A673 (cell line): ENCODE measurements around the gene SRA1. TPM values are rescaled to one million over a fixed set of nuclear protein-coding genes. Genes with fewer than 3 reads are reported as not detected.

Experiments used
- Bru-seq: library from RNA; stranded (reverse); fragments of 400-500 nt; gene quantifications from one replicate; lab custom pipeline; 2021; lab: Mats Ljungman, UMichigan
- BruChase-seq, 2 experiments: library from RNA; stranded (reverse); fragments of 400-500 nt; gene quantifications; one replicate each; lab custom pipeline; 2021; lab: Mats Ljungman, UMichigan
- BruUV-seq: library from RNA; stranded (reverse); fragments of 400-500 nt; replicated peaks from 2 replicates; lab custom pipeline; 2021; lab: Mats Ljungman, UMichigan
- CTCF ChIA-PET: fragments of 300-600 bp; sonication (Branson Sonifier 250); formaldehyde crosslinking; loops from one replicate; lab custom pipeline; 2022; ENCODE audit warnings: antibody characterized with exemption; lab: Charles Lee
- POLR2A ChIA-PET: fragments of 300-600 bp; sonication (Branson Sonifier 250); formaldehyde crosslinking; loops from one replicate; lab custom pipeline; 2022; ENCODE audit warnings: antibody characterized with exemption; ENCODE audit not compliant: low non-redundant PET; lab: Charles Lee
- DNase-seq: peaks from one replicate; pipeline ENCODE4 v3.0.0-alpha.2; 2015; ENCODE audit warnings: low spot score
- H3K27ac ChIP-seq: fragments of 200-600 bp; sonication (generic); 2 replicates; pipeline ENCODE4 v1.5.1; 2016; ENCODE audit warnings: mixed run types, low read depth, mild to moderate bottlenecking, mixed read lengths, antibody characterized with exemption, low read length; ENCODE audit not compliant: poor library complexity, severe bottlenecking
- H3K27me3 ChIP-seq: fragments of 200-600 bp; sonication (generic); replicated peaks from 2 replicates; pipeline ENCODE4 v1.6.1; 2017; ENCODE audit warnings: mixed run types, low read depth, mild to moderate bottlenecking, mixed read lengths, antibody characterized with exemption, low read length; ENCODE audit not compliant: insufficient read depth, poor library complexity
- H3K36me3 ChIP-seq: fragments of 200-600 bp; sonication (generic); 2 replicates; pipeline ENCODE4 v1.6.1; 2016; ENCODE audit warnings: mixed run types, mild to moderate bottlenecking, mixed read lengths, antibody characterized with exemption, low read length; ENCODE audit not compliant: insufficient read depth, poor library complexity, severe bottlenecking
- H3K4me1 ChIP-seq: fragments of 200-600 bp; sonication (generic); 2 replicates; pipeline ENCODE4 v1.6.1; 2017; ENCODE audit warnings: mixed run types, mild to moderate bottlenecking, mixed read lengths, antibody characterized with exemption, low read length; ENCODE audit not compliant: insufficient read depth, poor library complexity, severe bottlenecking
- H3K4me3 ChIP-seq: fragments of 200-600 bp; sonication (generic); 2 replicates; pipeline ENCODE4 v1.5.1; 2016; ENCODE audit warnings: low read depth, mixed run types, mild to moderate bottlenecking, mixed read lengths, low read length; ENCODE audit not compliant: poor library complexity, severe bottlenecking
- H3K9me3 ChIP-seq: fragments of 200-600 bp; sonication (generic); 2 replicates; pipeline ENCODE4 v1.6.1; 2016; ENCODE audit warnings: mixed run types, low read depth, mild to moderate bottlenecking, mixed read lengths, antibody characterized with exemption, low read length; ENCODE audit not compliant: poor library complexity, severe bottlenecking
- EZH2 ChIP-seq: fragments of 200-600 bp; sonication (generic); IDR thresholded peaks from 2 replicates; pipeline ENCODE4 v1.6.1; 2017; ENCODE audit warnings: borderline replicate concordance, low read depth, mild to moderate bottlenecking, mixed read lengths, antibody characterized with exemption, low read length; ENCODE audit not compliant: poor library complexity, severe bottlenecking
- intact Hi-C: fragments of 100-400 bp; cut with micrococcal nuclease; formaldehyde crosslinking; loops from one replicate; pipeline ENCODE4 v1.10.0; 2022; ENCODE audit not compliant: unreplicated experiment
- long read RNA-seq: library from polyadenylated mRNA; stranded (forward); transcript quantifications from one replicate; pipeline ENCODE4 v2.0.0, GENCODE V29; 2022
- total RNA-seq: library from RNA; stranded (reverse); gene quantifications from 2 replicates; pipeline ENCODE4 v1.2.3, GENCODE V29; 2021
- TF ChIP-seq, protein P1 (sequence below): fragments of 300-800, 200-600 bp; sonication (generic); conservative IDR thresholded peaks from 2 replicates; pipeline ENCODE4 v1.5.1; 2017; ENCODE audit warnings: low read depth, mild to moderate bottlenecking, antibody characterized with exemption, low read length, moderate library complexity, mixed read lengths

Gene SRA1
- total RNA-seq: 55.1 and 62.3 TPM in 2 replicates
- percentile 89 among the genes with signal in this experiment for Bru-seq, nascent RNA
- BruChase-seq, experiment 1, labeled RNA remaining after a 2-hour chase: percentile 88 among the genes with signal in this experiment
- BruChase-seq, experiment 2, labeled RNA remaining after a 6-hour chase: percentile 86 among the genes with signal in this experiment
- long read RNA-seq, transcript SRA1-205 (4 exons, 1,466 nt): minor isoform, 63 of 287 reads
- long read RNA-seq, transcript SRA1-206 (3 exons, 769 nt): minor isoform, 6 of 287 reads
- long read RNA-seq, transcript SRA1-201 (5 exons, 2,107 nt): major isoform, 213 of 287 reads
- long read RNA-seq, partial matches to known transcripts: 1 of 287 reads
- long read RNA-seq, other reads (novel, unspliced or antisense): 0 of 287 reads

DNA sequence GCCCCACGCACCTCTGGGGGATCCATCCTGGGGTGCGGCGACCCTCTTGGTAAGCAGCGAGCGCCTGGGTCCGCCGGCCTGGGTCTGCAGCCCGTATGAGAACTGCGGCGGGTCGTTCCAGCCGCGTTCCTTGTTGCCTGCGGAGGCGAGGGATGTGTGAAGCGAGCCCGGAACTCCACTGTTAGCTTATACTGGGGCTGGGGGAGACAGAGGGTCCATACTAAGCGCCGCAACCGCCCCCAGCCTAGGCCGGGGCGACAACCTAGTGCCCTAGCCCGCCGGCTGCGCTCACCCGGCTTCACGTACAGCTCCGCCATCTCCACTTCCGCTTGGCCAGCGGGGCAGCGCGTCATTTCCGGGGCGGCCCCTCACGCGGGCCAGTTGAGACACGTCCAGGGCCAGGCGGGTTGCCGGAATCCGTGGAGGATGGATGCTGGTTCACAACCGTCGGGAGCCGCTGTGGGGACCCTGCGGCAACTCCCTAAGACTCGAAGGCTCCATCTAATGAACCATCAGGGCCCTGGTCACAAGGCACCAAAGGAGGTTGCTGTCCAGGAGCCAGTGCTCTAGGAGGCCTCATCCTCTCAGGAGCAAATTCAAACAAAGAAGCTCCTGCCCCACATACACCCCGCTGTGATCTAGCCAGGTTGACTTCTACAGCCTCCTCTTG lies at the start of gene SRA1:
SRA1 (minus strand) TSS at position 338 of the 670 bp plus-strand sequence; CDS start at position 317, 21 bp downstream.
- H3K4me3 ChIP-seq: peak within 1 kb of the TSS; percentile 82
- peak; percentile 94 for DNase-seq
- TF ChIP-seq EZH2: no peak
- TF ChIP-seq, protein P1, sequence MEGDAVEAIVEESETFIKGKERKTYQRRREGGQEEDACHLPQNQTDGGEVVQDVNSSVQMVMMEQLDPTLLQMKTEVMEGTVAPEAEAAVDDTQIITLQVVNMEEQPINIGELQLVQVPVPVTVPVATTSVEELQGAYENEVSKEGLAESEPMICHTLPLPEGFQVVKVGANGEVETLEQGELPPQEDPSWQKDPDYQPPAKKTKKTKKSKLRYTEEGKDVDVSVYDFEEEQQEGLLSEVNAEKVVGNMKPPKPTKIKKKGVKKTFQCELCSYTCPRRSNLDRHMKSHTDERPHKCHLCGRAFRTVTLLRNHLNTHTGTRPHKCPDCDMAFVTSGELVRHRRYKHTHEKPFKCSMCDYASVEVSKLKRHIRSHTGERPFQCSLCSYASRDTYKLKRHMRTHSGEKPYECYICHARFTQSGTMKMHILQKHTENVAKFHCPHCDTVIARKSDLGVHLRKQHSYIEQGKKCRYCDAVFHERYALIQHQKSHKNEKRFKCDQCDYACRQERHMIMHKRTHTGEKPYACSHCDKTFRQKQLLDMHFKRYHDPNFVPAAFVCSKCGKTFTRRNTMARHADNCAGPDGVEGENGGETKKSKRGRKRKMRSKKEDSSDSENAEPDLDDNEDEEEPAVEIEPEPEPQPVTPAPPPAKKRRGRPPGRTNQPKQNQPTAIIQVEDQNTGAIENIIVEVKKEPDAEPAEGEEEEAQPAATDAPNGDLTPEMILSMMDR: 0 out of 2 replicates have a peak, but pooled peaks have one; percentile 10
- no peaks in the 10 kb centered on the region for H3K9me3 ChIP-seq
- no peaks in the 10 kb centered on the region for H3K27me3 ChIP-seq
- no TSS peak for BruUV-seq
- H3K4me1 ChIP-seq: peaks cover 14% of the 10 kb centered on the region
- CTCF ChIA-PET: no interaction called here
- peaks cover 11% of the 10 kb centered on the region for H3K36me3 ChIP-seq
- POLR2A ChIA-PET: interaction anchor here (1.0 to 1.3 kb wide), 2 partner anchors 9 to 10 kb away, joined by 5 read pairs; no protein-coding TSS in a partner anchor
- intact Hi-C loops: loop anchor here (10.0 kb wide), 1 partner anchor 158 kb away; no protein-coding TSS in a partner anchor
- H3K27ac ChIP-seq: peak within 1 kb of the TSS; percentile 95

DNA sequence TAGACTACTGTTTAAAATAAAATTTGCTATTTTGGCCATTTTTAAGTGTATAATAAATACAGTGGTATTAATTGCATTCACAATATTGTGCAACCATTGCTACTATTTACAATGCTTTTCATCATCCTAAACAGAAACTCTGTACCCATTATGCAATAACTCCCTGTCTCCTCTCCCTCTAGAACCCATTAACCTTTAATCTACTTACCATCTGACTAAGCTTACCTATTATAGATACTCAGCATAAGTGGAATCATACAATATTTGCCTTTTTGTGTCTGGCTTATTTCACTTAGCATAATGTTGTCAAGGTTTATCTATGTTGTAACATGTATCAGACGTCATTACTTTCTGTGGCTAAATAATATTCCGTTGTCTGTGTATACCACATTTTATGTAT lies 49.8 kb upstream of the SRA1 start:
- H3K9me3 ChIP-seq: no peaks in the 10 kb centered on the region
- H3K27ac ChIP-seq: no peak overlapping the region
- BruUV-seq: no TSS peak
- ChIA-PET POLR2A (no interaction called here), CTCF (no interaction called here)
- no peak overlapping the region for H3K4me3 ChIP-seq
- DNase-seq: no peak
- no peaks in the 10 kb centered on the region for H3K4me1 ChIP-seq
- no peaks in the 10 kb centered on the region for H3K36me3 ChIP-seq
- intact Hi-C loops: no loop called here
- H3K27me3 ChIP-seq: no peaks in the 10 kb centered on the region
- TF ChIP-seq, protein P1: no peak
- TF ChIP-seq EZH2: no peak

DNA sequence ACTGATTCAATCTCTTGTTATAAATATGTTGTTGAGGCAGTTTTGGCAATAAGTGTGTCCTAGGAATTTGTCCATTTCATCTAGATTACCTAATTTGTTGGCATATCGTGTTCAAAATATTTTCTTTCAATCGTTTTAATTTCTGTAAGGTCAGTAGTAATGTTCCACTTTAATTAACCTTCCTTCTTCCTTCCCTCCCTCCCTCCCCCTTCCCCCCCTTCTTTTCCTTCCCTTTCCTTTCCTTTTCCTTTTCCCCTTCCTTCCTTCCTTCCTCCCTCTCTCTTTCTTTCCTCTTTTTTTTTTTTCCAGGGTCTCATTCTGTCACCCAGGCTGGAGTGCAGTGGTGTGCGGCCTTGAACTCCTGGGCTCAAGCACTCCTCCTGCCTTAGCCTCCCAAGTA lies 48.6 kb upstream of the SRA1 start:
- Histone ChIP-seq H3K27ac (no peak overlapping the region), H3K4me3 (no peak overlapping the region), H3K9me3 (no peaks in the 10 kb centered on the region), H3K36me3 (no peaks in the 10 kb centered on the region), H3K4me1 (no peaks in the 10 kb centered on the region), H3K27me3 (no peaks in the 10 kb centered on the region)
- TF ChIP-seq, protein P1: no peak
- TF ChIP-seq EZH2: no peak
- no TSS peak for BruUV-seq
- intact Hi-C loops: no loop called here
- DNase-seq: no peak
- ChIA-PET CTCF (no interaction called here), POLR2A (no interaction called here)
